Measurements from ENCODE around the gene LMAN2.

Gene LMAN2

DNA sequence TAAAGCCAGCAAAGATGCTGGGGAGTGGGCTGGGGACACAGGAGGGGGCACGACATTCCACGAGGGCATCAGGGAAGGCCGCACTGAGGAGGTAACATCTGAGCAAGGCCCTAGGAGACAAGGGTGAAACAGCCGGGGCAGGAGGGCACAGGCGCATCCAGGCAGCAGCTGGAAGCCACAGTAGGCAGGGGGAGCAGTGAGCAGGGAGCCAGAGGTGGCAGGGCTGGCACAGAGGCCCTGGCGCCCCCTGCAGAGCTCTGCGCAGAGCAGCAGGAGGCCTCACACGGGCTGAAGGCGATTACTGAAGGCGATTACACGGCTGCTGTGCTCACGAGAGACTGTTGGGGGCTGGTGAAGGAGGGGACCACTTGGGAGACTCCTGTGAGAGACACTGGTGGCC lies 15.4 kb downstream of the LMAN2 start:
- no peak for TF ChIP-seq EZH2 (IDR thresholded peaks at IDR 0.05; ENCODE audit: borderline replicate concordance, low read length)
- TF ChIP-seq, protein P1, sequence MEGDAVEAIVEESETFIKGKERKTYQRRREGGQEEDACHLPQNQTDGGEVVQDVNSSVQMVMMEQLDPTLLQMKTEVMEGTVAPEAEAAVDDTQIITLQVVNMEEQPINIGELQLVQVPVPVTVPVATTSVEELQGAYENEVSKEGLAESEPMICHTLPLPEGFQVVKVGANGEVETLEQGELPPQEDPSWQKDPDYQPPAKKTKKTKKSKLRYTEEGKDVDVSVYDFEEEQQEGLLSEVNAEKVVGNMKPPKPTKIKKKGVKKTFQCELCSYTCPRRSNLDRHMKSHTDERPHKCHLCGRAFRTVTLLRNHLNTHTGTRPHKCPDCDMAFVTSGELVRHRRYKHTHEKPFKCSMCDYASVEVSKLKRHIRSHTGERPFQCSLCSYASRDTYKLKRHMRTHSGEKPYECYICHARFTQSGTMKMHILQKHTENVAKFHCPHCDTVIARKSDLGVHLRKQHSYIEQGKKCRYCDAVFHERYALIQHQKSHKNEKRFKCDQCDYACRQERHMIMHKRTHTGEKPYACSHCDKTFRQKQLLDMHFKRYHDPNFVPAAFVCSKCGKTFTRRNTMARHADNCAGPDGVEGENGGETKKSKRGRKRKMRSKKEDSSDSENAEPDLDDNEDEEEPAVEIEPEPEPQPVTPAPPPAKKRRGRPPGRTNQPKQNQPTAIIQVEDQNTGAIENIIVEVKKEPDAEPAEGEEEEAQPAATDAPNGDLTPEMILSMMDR (IDR thresholded peaks at IDR 0.05; ENCODE audit: low read length): peak; percentile 61
- Histone ChIP-seq H3K79me2 (ENCODE audit: insufficient read depth, low read length) (peaks cover 7% of the 10 kb centered on the region; the same call in 1 of the 2 replicates), H4K20me1 (ENCODE audit: insufficient read depth, low read length) (no peaks in the 10 kb centered on the region), H3K27me3 (ENCODE audit: insufficient read depth, low read length) (no peaks in the 10 kb centered on the region), H3K9me3 (ENCODE audit: low read length) (no peaks in the 10 kb centered on the region), H3K9me2 (ENCODE audit: low read depth, low read length) (no peaks in the 10 kb centered on the region), H3K27ac (ENCODE audit: low read depth, low read length, poor library complexity, severe bottlenecking) (no peak overlapping the region), H3F3A (ENCODE audit: insufficient read depth, low read length) (no peaks in the 10 kb centered on the region), H3K4me1 (ENCODE audit: insufficient read depth, low read length, severe bottlenecking) (no peaks in the 10 kb centered on the region), H2AFZ (ENCODE audit: low read length) (no peak overlapping the region), H3K36me3 (ENCODE audit: insufficient read depth, low read length) (peaks cover 91% of the 10 kb centered on the region), H3K4me3 (ENCODE audit: low read depth, low read length, poor library complexity, severe bottlenecking) (no peak overlapping the region), H3K9ac (ENCODE audit: low read length) (no peak overlapping the region), H3K4me2 (ENCODE audit: low read length) (no peak overlapping the region)

DNA sequence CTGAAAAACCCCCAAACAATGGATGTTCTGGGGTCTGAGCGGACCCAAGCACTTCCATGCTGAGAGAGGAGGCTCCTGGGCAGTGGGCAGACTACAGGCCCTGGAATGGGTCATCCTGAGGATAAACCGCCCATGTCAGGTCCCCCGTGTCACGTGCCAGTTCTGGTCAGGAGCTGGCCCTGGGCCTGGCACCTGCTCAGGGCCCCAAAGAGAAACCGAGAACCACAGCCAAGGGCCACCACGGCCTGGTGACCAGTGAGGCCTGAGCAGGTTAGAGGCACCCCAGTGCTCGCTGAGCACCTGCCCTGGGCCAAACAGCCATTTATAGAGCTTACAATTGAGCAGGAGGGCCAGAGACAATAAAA lies 15.8 kb downstream of the LMAN2 start:
- Histone ChIP-seq H3K79me2 (ENCODE audit: insufficient read depth, low read length) (peaks cover 7% of the 10 kb centered on the region; the same call in 1 of the 2 replicates), H3K27ac (ENCODE audit: low read depth, low read length, poor library complexity, severe bottlenecking) (no peak overlapping the region), H3K9ac (ENCODE audit: low read length) (no peak overlapping the region), H3K36me3 (ENCODE audit: insufficient read depth, low read length) (peaks cover 94% of the 10 kb centered on the region), H2AFZ (ENCODE audit: low read length) (no peak overlapping the region), H3K4me2 (ENCODE audit: low read length) (no peak overlapping the region), H3K9me3 (ENCODE audit: low read length) (no peaks in the 10 kb centered on the region), H3K4me3 (ENCODE audit: low read depth, low read length, poor library complexity, severe bottlenecking) (no peak overlapping the region), H3K9me2 (ENCODE audit: low read depth, low read length) (no peaks in the 10 kb centered on the region), H3F3A (ENCODE audit: insufficient read depth, low read length) (no peaks in the 10 kb centered on the region), H3K4me1 (ENCODE audit: insufficient read depth, low read length, severe bottlenecking) (no peaks in the 10 kb centered on the region), H3K27me3 (ENCODE audit: insufficient read depth, low read length) (no peaks in the 10 kb centered on the region), H4K20me1 (ENCODE audit: insufficient read depth, low read length) (no peaks in the 10 kb centered on the region)
- TF ChIP-seq, protein P1 (IDR thresholded peaks at IDR 0.05; ENCODE audit: low read length): no peak
- no peak for TF ChIP-seq EZH2 (IDR thresholded peaks at IDR 0.05; ENCODE audit: borderline replicate concordance, low read length)

DNA sequence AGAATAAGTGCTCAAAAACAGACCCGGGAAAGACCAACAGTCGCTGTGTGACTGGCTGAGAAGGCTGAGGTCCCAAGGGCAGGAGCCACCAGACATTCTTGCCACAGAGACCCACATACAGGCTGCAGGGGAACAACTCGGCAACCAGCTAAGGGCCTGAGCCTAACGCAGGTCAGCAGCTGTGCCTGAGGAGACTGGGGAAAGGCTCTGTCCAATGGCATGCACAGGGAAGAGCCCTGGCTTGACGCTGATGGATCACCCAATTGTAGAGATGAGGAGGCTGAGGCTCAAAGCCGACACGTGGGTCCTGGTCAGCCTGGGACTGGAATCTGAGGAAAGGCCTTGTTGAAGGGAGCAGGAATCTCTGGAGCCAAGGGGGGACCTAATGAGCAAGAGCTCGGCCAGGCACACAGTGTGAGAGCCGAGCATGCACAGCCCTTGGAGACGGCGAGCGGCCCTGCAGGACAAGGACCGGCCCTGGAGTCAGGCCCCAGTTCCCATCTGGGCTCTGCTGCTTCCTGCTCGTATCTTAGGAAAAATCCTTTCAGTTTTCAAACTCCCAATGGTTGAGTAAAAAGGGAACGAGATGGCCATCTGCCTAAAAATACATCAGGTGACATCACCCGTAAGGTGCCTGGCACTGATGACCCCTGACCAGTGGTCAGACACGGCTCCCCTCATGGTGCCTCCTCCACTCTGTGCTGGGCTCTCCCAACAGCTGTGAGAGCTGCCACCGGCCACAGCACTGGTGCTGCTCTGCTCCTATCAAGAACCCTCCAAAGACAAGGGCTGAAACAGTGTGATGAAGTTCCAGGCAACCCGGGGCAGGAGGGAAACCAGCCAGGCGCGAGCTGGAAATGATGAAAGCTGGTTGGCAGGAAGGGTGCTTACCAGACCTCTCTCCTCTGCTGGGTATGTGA lies 16.4 kb downstream of the LMAN2 start:
- no peak overlapping the region for H3K4me2 ChIP-seq (ENCODE audit: low read length)
- H2AFZ ChIP-seq (ENCODE audit: low read length): no peak overlapping the region
- H3K36me3 ChIP-seq (ENCODE audit: insufficient read depth, low read length): peaks cover 93% of the 10 kb centered on the region
- H3F3A ChIP-seq (ENCODE audit: insufficient read depth, low read length): no peaks in the 10 kb centered on the region
- peaks cover 7% of the 10 kb centered on the region; the same call in 1 of the 2 replicates for H3K79me2 ChIP-seq (ENCODE audit: insufficient read depth, low read length)
- H4K20me1 ChIP-seq (ENCODE audit: insufficient read depth, low read length): no peaks in the 10 kb centered on the region
- H3K4me1 ChIP-seq (ENCODE audit: insufficient read depth, low read length, severe bottlenecking): no peaks in the 10 kb centered on the region
- no peak overlapping the region for H3K9ac ChIP-seq (ENCODE audit: low read length)
- no peaks in the 10 kb centered on the region for H3K9me2 ChIP-seq (ENCODE audit: low read depth, low read length)
- no peak overlapping the region for H3K4me3 ChIP-seq (ENCODE audit: low read depth, low read length, poor library complexity, severe bottlenecking)
- no peaks in the 10 kb centered on the region for H3K27me3 ChIP-seq (ENCODE audit: insufficient read depth, low read length)
- TF ChIP-seq EZH2 (IDR thresholded peaks at IDR 0.05; ENCODE audit: borderline replicate concordance, low read length): no peak
- TF ChIP-seq, protein P1 (IDR thresholded peaks at IDR 0.05; ENCODE audit: low read length): no peak
- H3K9me3 ChIP-seq (ENCODE audit: low read length): no peaks in the 10 kb centered on the region
- H3K27ac ChIP-seq (ENCODE audit: low read depth, low read length, poor library complexity, severe bottlenecking): no peak overlapping the region
